AG10803 (cell line): Measurements from ENCODE around the gene SHROOM3.
A peak's percentile ranks its signal among the peaks of the same experiment; 100 is the strongest.

Experiments
- DNase-seq: peaks from one replicate; pipeline ENCODE4 v3.0.0; 2010; ENCODE audit warnings: low read depth
- H3K4me3 ChIP-seq: 2 replicates; pipeline ENCODE4 v1.5.1; 2011; ENCODE audit warnings: mild to moderate bottlenecking, low read length, control low read depth
- TF ChIP-seq, protein P1 (sequence below): conservative IDR thresholded peaks from 2 replicates; pipeline ENCODE4 v1.5.1; 2011; ENCODE audit warnings: mild to moderate bottlenecking, low read length, control low read depth, inconsistent platforms

The SHROOM3 gene

DNA sequence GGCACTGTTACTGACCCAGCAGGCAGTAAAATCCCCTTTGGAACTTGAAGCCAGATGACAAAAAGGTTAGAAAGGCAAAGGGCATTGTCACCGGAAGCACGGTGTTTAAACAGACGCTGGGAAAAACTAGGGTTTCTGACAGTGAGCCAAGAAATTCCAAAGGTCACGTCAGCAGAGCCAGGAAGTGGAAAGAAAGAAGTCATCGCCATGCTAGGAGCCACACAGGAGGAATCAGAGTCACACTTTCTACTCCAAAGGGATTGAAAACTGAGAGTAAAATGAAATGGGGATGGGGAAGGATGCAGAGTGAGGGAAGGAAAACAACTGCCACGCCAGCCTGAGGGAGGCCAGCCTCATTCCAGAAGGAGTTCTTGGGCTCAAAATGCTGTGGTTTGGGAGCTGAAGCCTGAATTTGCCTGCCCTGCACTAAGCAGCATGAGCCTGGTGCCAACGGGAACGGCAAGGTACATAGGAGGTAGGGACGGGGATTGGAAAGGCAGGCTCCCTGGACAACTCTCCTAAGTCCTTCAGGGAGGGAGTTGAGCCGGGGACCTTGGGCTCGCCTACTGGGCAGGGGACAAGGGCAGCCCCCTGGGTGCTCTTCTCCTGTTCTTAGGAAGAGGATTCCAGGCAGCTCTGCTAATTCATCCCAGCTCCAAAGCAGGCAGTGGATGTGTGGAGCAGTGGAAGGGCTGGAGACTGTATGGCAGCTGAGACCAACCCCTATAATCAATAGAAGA lies 396.1 kb downstream of the SHROOM3 start:
- peak; percentile 88 for DNase-seq
- TF ChIP-seq, protein P1, sequence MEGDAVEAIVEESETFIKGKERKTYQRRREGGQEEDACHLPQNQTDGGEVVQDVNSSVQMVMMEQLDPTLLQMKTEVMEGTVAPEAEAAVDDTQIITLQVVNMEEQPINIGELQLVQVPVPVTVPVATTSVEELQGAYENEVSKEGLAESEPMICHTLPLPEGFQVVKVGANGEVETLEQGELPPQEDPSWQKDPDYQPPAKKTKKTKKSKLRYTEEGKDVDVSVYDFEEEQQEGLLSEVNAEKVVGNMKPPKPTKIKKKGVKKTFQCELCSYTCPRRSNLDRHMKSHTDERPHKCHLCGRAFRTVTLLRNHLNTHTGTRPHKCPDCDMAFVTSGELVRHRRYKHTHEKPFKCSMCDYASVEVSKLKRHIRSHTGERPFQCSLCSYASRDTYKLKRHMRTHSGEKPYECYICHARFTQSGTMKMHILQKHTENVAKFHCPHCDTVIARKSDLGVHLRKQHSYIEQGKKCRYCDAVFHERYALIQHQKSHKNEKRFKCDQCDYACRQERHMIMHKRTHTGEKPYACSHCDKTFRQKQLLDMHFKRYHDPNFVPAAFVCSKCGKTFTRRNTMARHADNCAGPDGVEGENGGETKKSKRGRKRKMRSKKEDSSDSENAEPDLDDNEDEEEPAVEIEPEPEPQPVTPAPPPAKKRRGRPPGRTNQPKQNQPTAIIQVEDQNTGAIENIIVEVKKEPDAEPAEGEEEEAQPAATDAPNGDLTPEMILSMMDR = no peak
- peak overlapping the region; percentile 2; the same call in 1 of the 2 replicates for H3K4me3 ChIP-seq

DNA sequence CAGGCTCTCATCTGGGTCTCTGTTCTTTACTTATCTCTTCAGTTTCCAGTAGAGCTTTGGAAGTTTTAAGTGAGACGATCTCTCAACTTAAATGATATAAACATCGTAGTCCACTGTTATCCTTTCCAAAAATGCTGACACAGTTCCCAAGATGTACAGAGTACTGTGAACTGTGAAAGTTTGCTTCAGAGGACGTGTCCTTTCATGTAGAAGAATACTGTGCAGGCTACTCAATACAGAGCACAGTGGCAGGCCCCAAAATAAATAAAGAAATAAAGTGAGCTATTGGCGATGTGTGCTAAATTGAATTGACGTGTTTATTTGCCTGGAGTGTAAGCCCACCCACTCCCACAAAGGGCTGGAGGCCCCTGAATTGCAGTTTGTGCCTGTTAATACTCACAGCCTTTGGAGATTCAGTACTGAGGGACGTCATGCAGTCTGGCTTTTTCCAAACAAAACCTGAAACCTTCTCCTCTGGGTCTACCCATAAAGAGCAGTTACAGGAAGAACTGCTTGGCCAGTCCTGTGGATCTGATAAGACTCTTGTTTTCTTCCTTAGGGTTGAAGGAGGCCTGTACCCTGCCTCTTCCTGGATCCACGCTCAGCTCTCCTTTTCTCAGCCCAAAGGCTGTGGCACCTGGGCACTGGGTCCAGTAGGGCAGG lies 396.8 kb downstream of the SHROOM3 start:
- no peak for DNase-seq
- TF ChIP-seq, protein P1 = no peak
- no peak overlapping the region for H3K4me3 ChIP-seq
